PC-9 (cell line): ENCODE measurements around the gene PTPRG.

Experiments
- EZH2 ChIP-seq: fragments of 200-600 bp; sonication (generic); IDR thresholded peaks from 2 replicates; pipeline ENCODE4 v1.8.0; 2017; ENCODE audit warnings: antibody characterized with exemption, low read depth
- TF ChIP-seq, protein P1 (sequence below): fragments of 200-600 bp; sonication (generic); conservative IDR thresholded peaks from 2 replicates; pipeline ENCODE4 v1.6.1; 2017; ENCODE audit warnings: mixed run types, antibody characterized with exemption, mild to moderate bottlenecking, moderate library complexity

DNA sequence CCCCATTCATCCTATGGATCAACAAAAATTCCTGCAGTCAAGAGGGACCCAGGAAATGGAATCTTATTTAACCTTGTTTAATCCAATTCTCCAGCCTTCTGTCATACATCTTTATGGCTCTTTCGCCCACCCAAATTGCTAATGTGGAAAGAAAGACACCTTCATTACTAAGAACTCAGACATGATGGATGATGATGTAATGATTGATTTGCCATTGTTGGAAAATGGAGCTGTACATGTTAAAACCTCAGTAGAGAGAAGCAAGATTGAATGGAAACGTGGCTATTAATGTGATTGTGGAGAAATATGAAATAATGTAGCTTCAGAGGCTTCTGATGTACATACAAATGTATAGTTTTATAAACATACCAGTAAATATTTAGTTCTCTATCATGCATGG, 15.7 kb upstream of the PTPRG start:
- TF ChIP-seq, protein P1, sequence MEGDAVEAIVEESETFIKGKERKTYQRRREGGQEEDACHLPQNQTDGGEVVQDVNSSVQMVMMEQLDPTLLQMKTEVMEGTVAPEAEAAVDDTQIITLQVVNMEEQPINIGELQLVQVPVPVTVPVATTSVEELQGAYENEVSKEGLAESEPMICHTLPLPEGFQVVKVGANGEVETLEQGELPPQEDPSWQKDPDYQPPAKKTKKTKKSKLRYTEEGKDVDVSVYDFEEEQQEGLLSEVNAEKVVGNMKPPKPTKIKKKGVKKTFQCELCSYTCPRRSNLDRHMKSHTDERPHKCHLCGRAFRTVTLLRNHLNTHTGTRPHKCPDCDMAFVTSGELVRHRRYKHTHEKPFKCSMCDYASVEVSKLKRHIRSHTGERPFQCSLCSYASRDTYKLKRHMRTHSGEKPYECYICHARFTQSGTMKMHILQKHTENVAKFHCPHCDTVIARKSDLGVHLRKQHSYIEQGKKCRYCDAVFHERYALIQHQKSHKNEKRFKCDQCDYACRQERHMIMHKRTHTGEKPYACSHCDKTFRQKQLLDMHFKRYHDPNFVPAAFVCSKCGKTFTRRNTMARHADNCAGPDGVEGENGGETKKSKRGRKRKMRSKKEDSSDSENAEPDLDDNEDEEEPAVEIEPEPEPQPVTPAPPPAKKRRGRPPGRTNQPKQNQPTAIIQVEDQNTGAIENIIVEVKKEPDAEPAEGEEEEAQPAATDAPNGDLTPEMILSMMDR = no peak
- no peak for TF ChIP-seq EZH2
